ENCODE results near the gene PIK3R5.

PIK3R5 gene

DNA sequence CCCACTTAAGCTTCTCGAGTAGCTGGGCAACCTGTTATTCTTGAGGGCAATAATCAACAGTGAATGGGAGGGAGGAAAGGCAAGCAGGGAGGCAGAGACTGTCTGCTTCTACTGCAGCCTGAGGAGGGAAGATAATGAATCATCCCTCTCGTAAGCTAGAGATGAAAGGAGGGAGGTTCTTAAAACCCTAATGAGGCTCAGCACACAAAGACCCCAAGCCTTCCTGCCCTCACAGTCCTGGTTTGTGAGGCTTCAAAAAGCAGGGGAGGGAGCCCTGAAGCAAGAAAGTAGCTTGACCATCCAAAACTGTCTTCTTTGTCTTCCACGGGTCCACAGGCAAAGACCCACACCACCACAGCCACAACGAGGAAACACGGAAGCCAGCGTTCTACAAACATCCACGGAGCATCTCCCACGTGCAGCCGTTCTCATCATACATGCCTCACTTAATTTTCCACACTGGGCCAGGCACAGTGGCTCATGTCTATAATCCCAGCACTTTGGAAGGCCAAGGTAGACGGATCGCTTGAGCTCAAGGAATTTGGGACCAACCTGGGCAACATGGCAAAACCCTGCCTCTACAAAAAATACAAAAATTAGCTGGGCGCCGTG, 1.8 kb downstream of the PIK3R5 start:
- TF ChIP-seq USF1 (IDR thresholded peaks at IDR 0.05) (no peak), FOXM1 (IDR thresholded peaks at IDR 0.05; ENCODE audit: borderline replicate concordance, low read depth) (no peak), CREB1 (IDR thresholded peaks at IDR 0.05; ENCODE audit: low read depth) (no peak), RAD21 (IDR thresholded peaks at IDR 0.05; ENCODE audit: low read depth) (no peak), TCF12 (IDR thresholded peaks at IDR 0.05; ENCODE audit: low read depth) (no peak), MAX (IDR thresholded peaks at IDR 0.05) (no peak), EGR1 (IDR thresholded peaks at IDR 0.05) (no peak), EP300 (IDR thresholded peaks at IDR 0.05; ENCODE audit: borderline replicate concordance) (no peak), YY1 (IDR thresholded peaks at IDR 0.05; ENCODE audit: low read depth) (no peak), CEBPB (IDR thresholded peaks at IDR 0.05) (no peak), REST (IDR thresholded peaks at IDR 0.05; ENCODE audit: low read depth) (no peak), NFIC (IDR thresholded peaks at IDR 0.05) (no peak)

- TF ChIP-seq EP300 (IDR thresholded peaks at IDR 0.05; ENCODE audit: borderline replicate concordance), result no peak
- TF ChIP-seq FOXM1 (IDR thresholded peaks at IDR 0.05; ENCODE audit: borderline replicate concordance, low read depth), result no peak
- TF ChIP-seq TEAD4 (IDR thresholded peaks at IDR 0.05), result no peak
- no peak for TF ChIP-seq TAF1 (IDR thresholded peaks at IDR 0.05; ENCODE audit: low read depth)
- no peak for TF ChIP-seq MAX (IDR thresholded peaks at IDR 0.05)
- no peak for TF ChIP-seq REST (IDR thresholded peaks at IDR 0.05; ENCODE audit: low read depth)
- TF ChIP-seq RAD21 (IDR thresholded peaks at IDR 0.05; ENCODE audit: low read depth), result no peak
- TF ChIP-seq TCF12 (IDR thresholded peaks at IDR 0.05; ENCODE audit: low read depth), result no peak
- no peak for TF ChIP-seq ZBTB7A (IDR thresholded peaks at IDR 0.05; ENCODE audit: low read depth)
- TF ChIP-seq YY1 (IDR thresholded peaks at IDR 0.05; ENCODE audit: low read depth), result no peak
- TF ChIP-seq NFIC (IDR thresholded peaks at IDR 0.05), result no peak
- TF ChIP-seq CREB1 (IDR thresholded peaks at IDR 0.05; ENCODE audit: low read depth), result no peak
- no peak for TF ChIP-seq EGR1 (IDR thresholded peaks at IDR 0.05)
- TF ChIP-seq CEBPB (IDR thresholded peaks at IDR 0.05), result no peak
- TF ChIP-seq USF1 (IDR thresholded peaks at IDR 0.05), result no peak
These were observed 2.5 kb downstream of the PIK3R5 start for GRCh38 chr17:8963014-8963413.

DNA sequence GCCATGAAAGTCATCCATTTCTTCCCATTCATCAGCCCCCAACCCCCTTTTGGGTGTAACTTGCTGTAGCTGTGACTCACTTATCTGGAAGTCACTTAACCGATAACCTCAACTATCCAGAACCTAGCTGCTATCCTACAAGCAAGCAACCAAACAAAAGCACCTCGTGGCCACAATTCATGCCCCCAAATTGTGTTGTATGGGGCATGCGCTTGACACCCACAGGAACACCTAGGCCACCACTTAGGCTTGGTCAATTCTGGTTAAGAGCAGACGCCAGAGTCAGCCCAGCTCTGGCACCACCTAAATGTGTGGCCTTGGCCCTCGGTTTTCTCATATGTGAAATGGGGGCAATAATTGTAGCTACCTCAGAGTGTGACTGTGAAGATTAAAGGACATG, 3.7 kb downstream of the PIK3R5 start:
- TF ChIP-seq FOXM1 (IDR thresholded peaks at IDR 0.05; ENCODE audit: borderline replicate concordance, low read depth) (no peak), TCF12 (IDR thresholded peaks at IDR 0.05; ENCODE audit: low read depth) (no peak)

GRCh38 chr17:8960325-8961140, 5.0 kb downstream of the PIK3R5 start:
- TF ChIP-seq RAD21 (IDR thresholded peaks at IDR 0.05; ENCODE audit: low read depth), result no peak
- no peak for TF ChIP-seq ZBTB7A (IDR thresholded peaks at IDR 0.05; ENCODE audit: low read depth)
- no peak for TF ChIP-seq YY1 (IDR thresholded peaks at IDR 0.05; ENCODE audit: low read depth)
- TF ChIP-seq TCF12 (IDR thresholded peaks at IDR 0.05; ENCODE audit: low read depth), result no peak
- no peak for TF ChIP-seq EP300 (IDR thresholded peaks at IDR 0.05; ENCODE audit: borderline replicate concordance)
- TF ChIP-seq USF1 (IDR thresholded peaks at IDR 0.05), result no peak
- TF ChIP-seq EGR1 (IDR thresholded peaks at IDR 0.05), result no peak
- no peak for TF ChIP-seq TEAD4 (IDR thresholded peaks at IDR 0.05)
- TF ChIP-seq CEBPB (IDR thresholded peaks at IDR 0.05), result no peak
- TF ChIP-seq MAX (IDR thresholded peaks at IDR 0.05), result no peak
- no peak for TF ChIP-seq FOXM1 (IDR thresholded peaks at IDR 0.05; ENCODE audit: borderline replicate concordance, low read depth)
- no peak for TF ChIP-seq NFIC (IDR thresholded peaks at IDR 0.05)
- no peak for TF ChIP-seq CREB1 (IDR thresholded peaks at IDR 0.05; ENCODE audit: low read depth)

Measured in Ishikawa (cell line).